ENCODE data around the gene TMEM248.

Gene TMEM248

DNA sequence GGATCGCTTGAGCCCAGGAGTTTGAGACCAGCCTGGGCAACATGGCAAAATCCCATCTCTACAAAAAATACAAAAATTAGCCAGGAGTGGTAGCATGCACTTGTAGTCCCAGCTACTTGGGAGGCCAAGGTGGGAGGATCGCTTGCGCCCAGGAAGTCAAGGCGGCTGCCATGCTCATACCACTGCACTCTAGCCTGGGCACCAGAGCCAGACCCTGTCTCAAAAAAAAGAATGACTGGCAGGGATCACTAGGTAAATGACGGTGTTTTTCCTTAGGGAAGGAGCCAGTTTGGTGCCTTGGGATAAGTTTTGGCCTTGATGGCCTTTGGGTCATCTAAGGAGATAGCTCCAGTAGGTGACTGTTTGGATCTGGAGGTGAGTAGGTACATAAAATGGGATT lies 8.9 kb downstream of the TMEM248 start:
- Histone ChIP-seq H3K4me1 (ENCODE audit: control insufficient read depth in 1 of 2, insufficient read depth in 1 of 2, low read depth in 1 of 2, low read length in 1 of 2) (no peaks in the 10 kb centered on the region), H3K9me3 (no peaks in the 10 kb centered on the region), H3K4me3 (ENCODE audit: low read depth in 1 of 2, low read length in 1 of 2) (no peak overlapping the region), H3K27me3 (no peaks in the 10 kb centered on the region), H3K27ac (no peak overlapping the region), H3K36me3 (no peaks in the 10 kb centered on the region)
- TF ChIP-seq, protein P1, sequence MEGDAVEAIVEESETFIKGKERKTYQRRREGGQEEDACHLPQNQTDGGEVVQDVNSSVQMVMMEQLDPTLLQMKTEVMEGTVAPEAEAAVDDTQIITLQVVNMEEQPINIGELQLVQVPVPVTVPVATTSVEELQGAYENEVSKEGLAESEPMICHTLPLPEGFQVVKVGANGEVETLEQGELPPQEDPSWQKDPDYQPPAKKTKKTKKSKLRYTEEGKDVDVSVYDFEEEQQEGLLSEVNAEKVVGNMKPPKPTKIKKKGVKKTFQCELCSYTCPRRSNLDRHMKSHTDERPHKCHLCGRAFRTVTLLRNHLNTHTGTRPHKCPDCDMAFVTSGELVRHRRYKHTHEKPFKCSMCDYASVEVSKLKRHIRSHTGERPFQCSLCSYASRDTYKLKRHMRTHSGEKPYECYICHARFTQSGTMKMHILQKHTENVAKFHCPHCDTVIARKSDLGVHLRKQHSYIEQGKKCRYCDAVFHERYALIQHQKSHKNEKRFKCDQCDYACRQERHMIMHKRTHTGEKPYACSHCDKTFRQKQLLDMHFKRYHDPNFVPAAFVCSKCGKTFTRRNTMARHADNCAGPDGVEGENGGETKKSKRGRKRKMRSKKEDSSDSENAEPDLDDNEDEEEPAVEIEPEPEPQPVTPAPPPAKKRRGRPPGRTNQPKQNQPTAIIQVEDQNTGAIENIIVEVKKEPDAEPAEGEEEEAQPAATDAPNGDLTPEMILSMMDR (IDR thresholded peaks at IDR 0.05) = no peak

- Histone ChIP-seq H3K9me3 (no peaks in the 10 kb centered on the region), H3K4me1 (ENCODE audit: control insufficient read depth in 1 of 2, insufficient read depth in 1 of 2, low read depth in 1 of 2, low read length in 1 of 2) (no peaks in the 10 kb centered on the region), H3K4me3 (ENCODE audit: low read depth in 1 of 2, low read length in 1 of 2) (no peak overlapping the region), H3K27me3 (no peaks in the 10 kb centered on the region), H3K27ac (no peak overlapping the region), H3K36me3 (no peaks in the 10 kb centered on the region)
- TF ChIP-seq, protein P1 (IDR thresholded peaks at IDR 0.05) = no peak
Observed at GRCh38 chr7:66930341-66930740, 9.3 kb downstream of the TMEM248 start.

- Histone ChIP-seq H3K4me3 (ENCODE audit: low read depth in 1 of 2, low read length in 1 of 2) (no peak overlapping the region), H3K27me3 (no peaks in the 10 kb centered on the region), H3K27ac (no peak overlapping the region), H3K36me3 (peaks cover 2% of the 10 kb centered on the region), H3K9me3 (no peaks in the 10 kb centered on the region), H3K4me1 (ENCODE audit: control insufficient read depth in 1 of 2, insufficient read depth in 1 of 2, low read depth in 1 of 2, low read length in 1 of 2) (no peaks in the 10 kb centered on the region)
- TF ChIP-seq, protein P1 (IDR thresholded peaks at IDR 0.05) = no peak
Observed at GRCh38 chr7:66933469-66933868, 12.4 kb downstream of the TMEM248 start.

DNA sequence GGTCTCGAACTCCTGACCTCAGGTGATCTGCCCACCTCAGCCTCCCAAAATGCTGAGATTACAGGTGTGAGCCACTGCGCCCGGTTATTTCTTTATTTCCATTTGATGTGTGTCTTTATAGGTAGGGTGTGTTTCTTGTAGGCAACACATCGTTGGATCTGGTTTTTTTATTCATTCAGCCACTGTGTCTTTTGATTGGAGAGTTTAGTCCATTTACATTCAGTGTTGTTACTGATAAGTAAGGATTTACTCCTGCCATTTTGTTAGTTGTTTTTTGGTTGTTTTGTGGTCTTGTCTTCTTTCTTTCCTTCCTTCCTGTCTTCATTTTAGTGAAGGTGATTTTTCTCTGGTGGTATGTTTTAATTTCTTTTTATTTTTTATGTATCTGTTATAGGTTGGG lies 16.9 kb downstream of the TMEM248 start:
- no peaks in the 10 kb centered on the region for H3K9me3 ChIP-seq
- H3K27ac ChIP-seq = no peak overlapping the region
- peaks cover 26% of the 10 kb centered on the region for H3K36me3 ChIP-seq
- no peaks in the 10 kb centered on the region for H3K27me3 ChIP-seq
- H3K4me1 ChIP-seq (ENCODE audit: control insufficient read depth in 1 of 2, insufficient read depth in 1 of 2, low read depth in 1 of 2, low read length in 1 of 2) = no peaks in the 10 kb centered on the region
- TF ChIP-seq, protein P1 (IDR thresholded peaks at IDR 0.05) = no peak
- H3K4me3 ChIP-seq (ENCODE audit: low read depth in 1 of 2, low read length in 1 of 2) = no peak overlapping the region

- no peaks in the 10 kb centered on the region for H3K9me3 ChIP-seq
- TF ChIP-seq, protein P1 (IDR thresholded peaks at IDR 0.05) = no peak
- H3K4me3 ChIP-seq (ENCODE audit: low read depth in 1 of 2, low read length in 1 of 2) = no peak overlapping the region
- no peaks in the 10 kb centered on the region for H3K27me3 ChIP-seq
- no peak overlapping the region for H3K27ac ChIP-seq
- H3K4me1 ChIP-seq (ENCODE audit: control insufficient read depth in 1 of 2, insufficient read depth in 1 of 2, low read depth in 1 of 2, low read length in 1 of 2) = no peaks in the 10 kb centered on the region
- H3K36me3 ChIP-seq = peaks cover 40% of the 10 kb centered on the region
Observed at GRCh38 chr7:66939325-66939724, 18.3 kb downstream of the TMEM248 start.

GRCh38 chr7:66946545-66946944 lies 25.5 kb downstream of the TMEM248 start:
- TF ChIP-seq, protein P1 (IDR thresholded peaks at IDR 0.05) = no peak
- H3K4me1 ChIP-seq (ENCODE audit: control insufficient read depth in 1 of 2, insufficient read depth in 1 of 2, low read depth in 1 of 2, low read length in 1 of 2) = no peaks in the 10 kb centered on the region
- no peaks in the 10 kb centered on the region for H3K27me3 ChIP-seq
- H3K27ac ChIP-seq = no peak overlapping the region
- no peak overlapping the region for H3K4me3 ChIP-seq (ENCODE audit: low read depth in 1 of 2, low read length in 1 of 2)
- no peaks in the 10 kb centered on the region for H3K9me3 ChIP-seq
- H3K36me3 ChIP-seq = peaks cover 99% of the 10 kb centered on the region

Data from neutrophil (primary cell).